Panc1 (cell line): ENCODE measurements around the gene PPP1R18. TPM values are rescaled to one million over a fixed set of nuclear protein-coding genes. Genes with fewer than 3 reads are reported as not detected.
A peak's percentile ranks its signal among the peaks of the same experiment; 100 is the strongest.

Source experiments
- ATAC-seq: fragments of 200-7000 bp; cut with Tn5 transposase; 2 replicates; pipeline ENCODE4 v1.9.1; 2020; ENCODE audit warnings: mild to moderate bottlenecking, moderate library complexity
- BruUV-seq: library from RNA; stranded (reverse); fragments of 400-500 nt; replicated peaks from 2 replicates; lab custom pipeline; 2021; lab: Mats Ljungman, UMichigan
- CTCF ChIA-PET: fragments of 300-600 bp; sonication (Branson Sonifier 250); formaldehyde crosslinking; loops from one replicate; lab custom pipeline; 2022; ENCODE audit warnings: antibody characterized with exemption; lab: Charles Lee
- POLR2A ChIA-PET: fragments of 300-600 bp; sonication (Branson Sonifier 250); formaldehyde crosslinking; loops from one replicate; lab custom pipeline; 2022; ENCODE audit warnings: antibody characterized with exemption; lab: Charles Lee
- DNase-seq: peaks from one replicate; pipeline ENCODE4 v3.0.0-alpha.2; 2010; ENCODE audit warnings: low read depth, low spot score
- H3K27ac ChIP-seq: 2 replicates; pipeline ENCODE4 v1.5.1; 2011; ENCODE audit warnings: mild to moderate bottlenecking, low read length, inconsistent platforms
- H3K27me3 ChIP-seq: fragments of 200-500 bp; sonication (Bioruptor generic); 2 replicates; pipeline ENCODE4 v1.6.0; 2014; ENCODE audit warnings: low read length, inconsistent platforms; ENCODE audit not compliant: control insufficient read depth, insufficient read depth
- H3K36me3 ChIP-seq: fragments of 200-500 bp; sonication (Bioruptor generic); 2 replicates; pipeline ENCODE4 v1.5.1; 2014; ENCODE audit warnings: inconsistent platforms, mild to moderate bottlenecking, low read length, moderate library complexity; ENCODE audit not compliant: control insufficient read depth, insufficient read depth
- H3K4me1 ChIP-seq: 2 replicates; pipeline ENCODE4 v1.5.1; 2011; ENCODE audit warnings: inconsistent platforms, mild to moderate bottlenecking, low read length, moderate library complexity; ENCODE audit not compliant: control insufficient read depth, insufficient read depth
- H3K4me3 ChIP-seq, 2 experiments: 2 replicates each; pipeline ENCODE4 v1.5.1; 2011 to 2012; ENCODE audit warnings: low read depth in 2 of 2, low read length in 2 of 2, mild to moderate bottlenecking in 2 of 2, inconsistent platforms in 1 of 2, moderate library complexity in 1 of 2
- H3K9me3 ChIP-seq: fragments of 200-500 bp; sonication (Bioruptor generic); 2 replicates; pipeline ENCODE4 v1.5.1; 2014; ENCODE audit warnings: low read depth, mild to moderate bottlenecking, inconsistent platforms, low read length, moderate library complexity; ENCODE audit not compliant: control insufficient read depth, insufficient read depth
- CTCF ChIP-seq: fragments of 450-650 bp; IDR thresholded peaks from 2 replicates; pipeline ENCODE4 v1.5.1; 2017; ENCODE audit warnings: mild to moderate bottlenecking
- POLR2AphosphoS5 ChIP-seq: IDR thresholded peaks from 2 replicates; pipeline ENCODE4 v1.6.1; 2012; ENCODE audit warnings: mild to moderate bottlenecking, low read depth, low read length, moderate library complexity
- SIN3A ChIP-seq: IDR thresholded peaks from 2 replicates; pipeline ENCODE4 v1.6.1; 2012; ENCODE audit warnings: low read depth, mild to moderate bottlenecking, low read length, moderate library complexity, borderline replicate concordance; ENCODE audit not compliant: insufficient read depth
- TCF7L2 ChIP-seq: IDR thresholded peaks from 2 replicates; pipeline ENCODE4 v1.6.1; 2011; ENCODE audit warnings: mild to moderate bottlenecking, low read depth, low read length, inconsistent platforms
- in situ Hi-C: cut with HindIII; loops from 2 replicates; pipeline ENCODE4 v1.10.0; 2016; ENCODE audit warnings: low sequenced_read_pairs, low pct_unique_long_range_greater_than_20kb
- intact Hi-C: fragments of 100-400 bp; cut with micrococcal nuclease; formaldehyde crosslinking; loops from one replicate; pipeline ENCODE4 v1.10.0; 2022; ENCODE audit not compliant: unreplicated experiment
- total RNA-seq: library from RNA; stranded (reverse); gene quantifications from one replicate; pipeline ENCODE4 v1.2.1, GENCODE V29; 2021; ENCODE audit not compliant: unreplicated experiment
- TF ChIP-seq, protein P1 (sequence below), 2 experiments: IDR thresholded peaks; 2 replicates each; pipeline ENCODE4 v1.6.1; 2011 to 2012; ENCODE audit warnings: low read depth in 2 of 2, control low read depth in 1 of 2, low read length in 1 of 2, mild to moderate bottlenecking in 1 of 2, moderate library complexity in 1 of 2; ENCODE audit not compliant: insufficient read depth in 1 of 2

PPP1R18 gene
- total RNA-seq, 1 experiment from 2014 or later, result 55.3 TPM

DNA sequence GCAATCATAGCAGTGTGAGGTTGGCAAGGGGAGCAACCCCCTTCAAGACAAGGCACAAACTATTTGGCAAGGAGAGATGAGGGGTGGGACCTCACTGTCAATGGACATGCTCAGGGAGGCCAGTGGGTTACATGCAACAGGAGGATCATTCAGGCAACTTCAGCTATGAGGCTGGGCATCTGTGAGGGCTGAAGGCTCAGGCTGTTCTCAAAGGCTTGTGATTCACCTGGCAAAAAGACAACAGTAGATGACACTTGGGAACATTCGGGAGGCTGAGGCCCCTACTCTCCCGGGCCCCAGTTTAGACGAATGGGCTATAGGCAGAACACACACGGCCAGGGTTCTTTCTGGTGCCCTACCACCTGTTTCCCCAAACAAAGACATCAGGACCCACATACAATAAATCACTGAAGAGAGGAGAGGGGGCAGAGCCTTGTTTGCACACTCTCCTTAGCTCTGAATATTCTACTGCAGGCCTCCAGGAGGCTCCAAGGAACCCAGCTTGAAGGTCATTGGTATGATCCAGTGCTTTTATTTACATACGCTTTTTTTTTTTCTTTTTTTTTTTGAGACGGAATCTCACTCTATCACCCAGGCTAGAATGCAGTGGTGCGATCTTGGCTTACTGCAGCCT, 41.6 kb upstream of the PPP1R18 start:
- BruUV-seq, result no TSS peak
- ChIA-PET POLR2A (no interaction called here), CTCF (interaction anchor here (0.6 to 1.0 kb wide), 2 partner anchors 46 to 154 kb away, joined by 3 to 4 read pairs; no protein-coding TSS in a partner anchor)
- intact Hi-C loops, result loop anchor here (5.0 kb wide), 1 partner anchor 149 kb away; no protein-coding TSS in a partner anchor
- no peaks in the 10 kb centered on the region for H3K27me3 ChIP-seq
- 0 out of 2 replicates have a peak, but pooled peaks have one; percentile 22 for ATAC-seq
- H3K4me1 ChIP-seq, result peaks cover 24% of the 10 kb centered on the region
- DNase-seq, result no peak
- no peak overlapping the region for H3K27ac ChIP-seq
- in situ Hi-C loops, result no loop called here
- peaks cover 15% of the 10 kb centered on the region for H3K36me3 ChIP-seq
- H3K9me3 ChIP-seq, result no peaks in the 10 kb centered on the region
- TF ChIP-seq POLR2AphosphoS5 (no peak), CTCF (peak; percentile 51), TCF7L2 (no peak), SIN3A (no peak)
- TF ChIP-seq, protein P1, sequence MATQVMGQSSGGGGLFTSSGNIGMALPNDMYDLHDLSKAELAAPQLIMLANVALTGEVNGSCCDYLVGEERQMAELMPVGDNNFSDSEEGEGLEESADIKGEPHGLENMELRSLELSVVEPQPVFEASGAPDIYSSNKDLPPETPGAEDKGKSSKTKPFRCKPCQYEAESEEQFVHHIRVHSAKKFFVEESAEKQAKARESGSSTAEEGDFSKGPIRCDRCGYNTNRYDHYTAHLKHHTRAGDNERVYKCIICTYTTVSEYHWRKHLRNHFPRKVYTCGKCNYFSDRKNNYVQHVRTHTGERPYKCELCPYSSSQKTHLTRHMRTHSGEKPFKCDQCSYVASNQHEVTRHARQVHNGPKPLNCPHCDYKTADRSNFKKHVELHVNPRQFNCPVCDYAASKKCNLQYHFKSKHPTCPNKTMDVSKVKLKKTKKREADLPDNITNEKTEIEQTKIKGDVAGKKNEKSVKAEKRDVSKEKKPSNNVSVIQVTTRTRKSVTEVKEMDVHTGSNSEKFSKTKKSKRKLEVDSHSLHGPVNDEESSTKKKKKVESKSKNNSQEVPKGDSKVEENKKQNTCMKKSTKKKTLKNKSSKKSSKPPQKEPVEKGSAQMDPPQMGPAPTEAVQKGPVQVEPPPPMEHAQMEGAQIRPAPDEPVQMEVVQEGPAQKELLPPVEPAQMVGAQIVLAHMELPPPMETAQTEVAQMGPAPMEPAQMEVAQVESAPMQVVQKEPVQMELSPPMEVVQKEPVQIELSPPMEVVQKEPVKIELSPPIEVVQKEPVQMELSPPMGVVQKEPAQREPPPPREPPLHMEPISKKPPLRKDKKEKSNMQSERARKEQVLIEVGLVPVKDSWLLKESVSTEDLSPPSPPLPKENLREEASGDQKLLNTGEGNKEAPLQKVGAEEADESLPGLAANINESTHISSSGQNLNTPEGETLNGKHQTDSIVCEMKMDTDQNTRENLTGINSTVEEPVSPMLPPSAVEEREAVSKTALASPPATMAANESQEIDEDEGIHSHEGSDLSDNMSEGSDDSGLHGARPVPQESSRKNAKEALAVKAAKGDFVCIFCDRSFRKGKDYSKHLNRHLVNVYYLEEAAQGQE (IDR thresholded peaks at IDR 0.05; ENCODE audit: insufficient read depth in 1 of 2, low read depth in 2 of 2, low read length in 1 of 2), result no peak
- no peak overlapping the region for H3K4me3 ChIP-seq

- Histone ChIP-seq H3K27me3 (no peaks in the 10 kb centered on the region), H3K4me3 (no peak overlapping the region), H3K36me3 (peaks cover 21% of the 10 kb centered on the region), H3K9me3 (no peaks in the 10 kb centered on the region), H3K4me1 (peaks cover 29% of the 10 kb centered on the region), H3K27ac (no peak overlapping the region)
- TF ChIP-seq CTCF (no peak), POLR2AphosphoS5 (no peak), TCF7L2 (no peak), SIN3A (no peak)
- TF ChIP-seq, protein P1 (IDR thresholded peaks at IDR 0.05; ENCODE audit: insufficient read depth in 1 of 2, low read depth in 2 of 2, low read length in 1 of 2), result no peak
- ChIA-PET POLR2A (no interaction called here), CTCF (interaction anchor here (0.5 to 1.7 kb wide), 4 partner anchors 43 to 95 kb away, joined by 3 to 5 read pairs (median 4); no protein-coding TSS in a partner anchor)
- no peak for DNase-seq
- BruUV-seq, result no TSS peak
- intact Hi-C loops (loop anchor here (5.0 kb wide), 1 partner anchor 151 kb away; no protein-coding TSS in a partner anchor), in situ Hi-C loops (no loop called here)
- peak; percentile 1; the same call in 1 of the 2 replicates for ATAC-seq
These were observed 40.3 kb upstream of the PPP1R18 start for GRCh38 chr6:30726506-30727413.
